Esophagus (tissue), 2 donors: Measurements from ENCODE around the gene C9orf85. TPM values are rescaled to one million over a fixed set of nuclear protein-coding genes. Genes with fewer than 3 reads are reported as not detected.

Experiments
- polyA plus RNA-seq, 2 donors: library from polyadenylated mRNA; stranded (reverse); fragments of 200-250 nt; gene quantifications; one replicate each; pipeline ENCODE4 v1.2.3, GENCODE V29; 2013
- donor health status: healthy with polysubstance abuse.
- donor health status: Bipolar disorder and iron deficiency.

The C9orf85 gene
- polyA plus RNA-seq, 2 donors, result 10.3 to 11.2 TPM

Other genes with a start within 250 kb of the C9orf85 start
- 1 to 10 TPM; 5.5 to 5.8 TPM for gene CEMIP2, start 143.1 kb upstream of the C9orf85 start, polyA plus RNA-seq
- 1 to 10 TPM; 8.1 to 9.8 TPM for gene ABHD17B, start 446 bp upstream of the C9orf85 start, polyA plus RNA-seq
- gene C9orf57, start 149.0 kb downstream of the C9orf85 start, polyA plus RNA-seq, result not detected
- gene GDA, start 237.8 kb downstream of the C9orf85 start, polyA plus RNA-seq, result under 1 TPM; 0.04 to 0.11 TPM